ENCODE results near the gene ELAVL1. TPM values are rescaled to one million over a fixed set of nuclear protein-coding genes. Genes with fewer than 3 reads are reported as not detected.
A peak's percentile ranks its signal among the peaks of the same experiment; 100 is the strongest.
"Not testable (repeated sequence)": the region's sequence is repeated elsewhere in the genome, so short reads cannot be mapped to it uniquely, and the experiment has no call there.

ELAVL1 gene
- total RNA-seq, 1 donor from 2014 or later = 116 TPM

DNA sequence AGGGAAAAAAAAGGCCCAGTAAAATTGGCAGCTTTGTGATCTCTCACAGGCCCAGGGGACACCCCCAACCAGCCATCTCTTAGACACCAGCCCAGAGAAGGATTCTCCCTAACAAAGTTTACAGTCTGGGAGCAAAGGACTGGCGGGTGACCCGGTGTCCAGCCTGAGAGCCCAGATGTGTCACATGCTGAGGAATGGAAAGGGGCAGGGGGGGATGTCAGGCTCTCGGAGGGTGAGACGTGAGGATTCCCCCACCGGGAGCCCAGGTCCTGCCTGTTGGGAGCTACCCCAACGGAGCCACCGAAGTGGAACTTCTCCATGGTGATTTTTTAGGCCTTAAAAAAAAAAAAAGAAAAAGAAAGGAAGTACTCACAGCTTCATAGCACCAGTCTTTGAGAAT, 74.7 kb downstream of the ELAVL1 start:
- no peak for DNase-seq (ENCODE audit: low spot score in 2 of 2, unreplicated experiment in 2 of 2)
- Mint-ChIP-seq H3K27ac (peak overlapping the region; percentile 100), H3K27me3 (ENCODE audit: low read depth) (no peaks in the 10 kb centered on the region), H3K4me1 (peaks cover 26% of the 10 kb centered on the region), H3K36me3 (peaks cover 4% of the 10 kb centered on the region), H3K9me3 (no peaks in the 10 kb centered on the region), H3K4me3 (no peak overlapping the region)
- TF ChIP-seq, protein P1, sequence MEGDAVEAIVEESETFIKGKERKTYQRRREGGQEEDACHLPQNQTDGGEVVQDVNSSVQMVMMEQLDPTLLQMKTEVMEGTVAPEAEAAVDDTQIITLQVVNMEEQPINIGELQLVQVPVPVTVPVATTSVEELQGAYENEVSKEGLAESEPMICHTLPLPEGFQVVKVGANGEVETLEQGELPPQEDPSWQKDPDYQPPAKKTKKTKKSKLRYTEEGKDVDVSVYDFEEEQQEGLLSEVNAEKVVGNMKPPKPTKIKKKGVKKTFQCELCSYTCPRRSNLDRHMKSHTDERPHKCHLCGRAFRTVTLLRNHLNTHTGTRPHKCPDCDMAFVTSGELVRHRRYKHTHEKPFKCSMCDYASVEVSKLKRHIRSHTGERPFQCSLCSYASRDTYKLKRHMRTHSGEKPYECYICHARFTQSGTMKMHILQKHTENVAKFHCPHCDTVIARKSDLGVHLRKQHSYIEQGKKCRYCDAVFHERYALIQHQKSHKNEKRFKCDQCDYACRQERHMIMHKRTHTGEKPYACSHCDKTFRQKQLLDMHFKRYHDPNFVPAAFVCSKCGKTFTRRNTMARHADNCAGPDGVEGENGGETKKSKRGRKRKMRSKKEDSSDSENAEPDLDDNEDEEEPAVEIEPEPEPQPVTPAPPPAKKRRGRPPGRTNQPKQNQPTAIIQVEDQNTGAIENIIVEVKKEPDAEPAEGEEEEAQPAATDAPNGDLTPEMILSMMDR (IDR thresholded peaks at IDR 0.05; ENCODE audit: unreplicated experiment) = no peak

GRCh38 chr19:7930030-7930429, 75.4 kb downstream of the ELAVL1 start:
- H3K4me1 Mint-ChIP-seq = peaks cover 28% of the 10 kb centered on the region
- not testable (repeated sequence) for H3K9me3 Mint-ChIP-seq; H3K4me3 Mint-ChIP-seq; H3K27me3 Mint-ChIP-seq (ENCODE audit: low read depth); H3K36me3 Mint-ChIP-seq; DNase-seq (ENCODE audit: low spot score in 2 of 2, unreplicated experiment in 2 of 2)
- H3K27ac Mint-ChIP-seq = peak overlapping the region; percentile 100

DNA sequence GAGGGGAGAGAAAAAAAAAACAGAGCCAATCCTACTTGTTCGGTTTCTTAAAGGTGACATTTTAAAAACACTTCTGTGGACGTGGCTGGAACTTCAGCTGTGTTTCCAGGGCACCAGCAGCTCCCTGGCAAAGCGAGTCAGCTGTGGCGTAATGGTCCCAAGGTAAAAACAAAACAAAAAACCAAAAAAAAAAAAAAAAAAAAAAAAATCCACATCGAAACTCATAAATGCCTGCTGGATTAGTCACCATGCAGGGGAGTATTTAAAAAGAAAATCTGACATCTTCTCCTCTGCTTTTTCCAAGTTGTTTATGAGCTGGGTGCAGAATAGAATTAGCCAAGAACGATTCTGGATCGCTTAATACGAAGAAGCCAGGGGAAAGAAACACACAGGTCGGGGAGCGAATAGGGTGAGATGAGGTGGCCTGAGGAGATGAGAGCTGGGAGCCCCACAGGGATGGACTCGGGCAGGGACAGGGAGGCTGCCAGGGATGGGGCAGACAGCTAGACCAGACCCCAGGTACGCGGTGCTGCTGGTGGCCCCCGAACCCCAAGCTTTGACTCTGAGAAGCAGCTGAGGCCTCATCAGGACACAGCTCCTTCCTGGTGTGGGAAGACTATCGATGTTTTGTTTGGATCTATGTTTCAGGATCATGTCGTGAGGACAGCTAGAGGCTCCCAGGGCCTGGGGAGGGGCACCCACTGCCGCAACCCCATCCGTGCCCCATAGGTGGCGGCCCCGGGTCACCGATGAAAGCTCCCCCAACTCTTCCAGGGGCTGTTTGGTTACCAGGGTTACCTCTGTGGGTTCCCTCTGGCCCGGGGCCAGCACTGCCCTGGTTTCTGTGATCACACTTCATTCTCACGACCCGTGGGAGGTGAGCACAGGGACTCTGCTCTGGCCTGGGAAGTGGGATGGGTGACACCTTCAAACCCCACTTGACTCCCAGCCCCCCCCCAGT, 76.4 kb downstream of the ELAVL1 start:
- Mint-ChIP-seq H3K36me3 (no peaks in the 10 kb centered on the region), H3K4me1 (peaks cover 30% of the 10 kb centered on the region), H3K27ac (peak overlapping the region; percentile 100), H3K27me3 (ENCODE audit: low read depth) (no peaks in the 10 kb centered on the region), H3K4me3 (peak overlapping the region; percentile 62), H3K9me3 (no peaks in the 10 kb centered on the region)
- DNase-seq (ENCODE audit: low spot score in 2 of 2, unreplicated experiment in 2 of 2) = peak in 1 of 2 experiments; percentile 71
- TF ChIP-seq, protein P1 (IDR thresholded peaks at IDR 0.05; ENCODE audit: unreplicated experiment) = peak; percentile 56

- H3K9me3 Mint-ChIP-seq = no peaks in the 10 kb centered on the region
- no peaks in the 10 kb centered on the region for H3K27me3 Mint-ChIP-seq (ENCODE audit: low read depth)
- TF ChIP-seq, protein P1 (IDR thresholded peaks at IDR 0.05; ENCODE audit: unreplicated experiment) = no peak
- H3K27ac Mint-ChIP-seq = peak overlapping the region; percentile 100
- H3K36me3 Mint-ChIP-seq = no peaks in the 10 kb centered on the region
- peaks cover 31% of the 10 kb centered on the region for H3K4me1 Mint-ChIP-seq
- DNase-seq (ENCODE audit: low spot score in 2 of 2, unreplicated experiment in 2 of 2) = no peak
- peak overlapping the region; percentile 62 for H3K4me3 Mint-ChIP-seq
Measured at GRCh38 chr19:7928334-7928706, 77.1 kb downstream of the ELAVL1 start.

DNA sequence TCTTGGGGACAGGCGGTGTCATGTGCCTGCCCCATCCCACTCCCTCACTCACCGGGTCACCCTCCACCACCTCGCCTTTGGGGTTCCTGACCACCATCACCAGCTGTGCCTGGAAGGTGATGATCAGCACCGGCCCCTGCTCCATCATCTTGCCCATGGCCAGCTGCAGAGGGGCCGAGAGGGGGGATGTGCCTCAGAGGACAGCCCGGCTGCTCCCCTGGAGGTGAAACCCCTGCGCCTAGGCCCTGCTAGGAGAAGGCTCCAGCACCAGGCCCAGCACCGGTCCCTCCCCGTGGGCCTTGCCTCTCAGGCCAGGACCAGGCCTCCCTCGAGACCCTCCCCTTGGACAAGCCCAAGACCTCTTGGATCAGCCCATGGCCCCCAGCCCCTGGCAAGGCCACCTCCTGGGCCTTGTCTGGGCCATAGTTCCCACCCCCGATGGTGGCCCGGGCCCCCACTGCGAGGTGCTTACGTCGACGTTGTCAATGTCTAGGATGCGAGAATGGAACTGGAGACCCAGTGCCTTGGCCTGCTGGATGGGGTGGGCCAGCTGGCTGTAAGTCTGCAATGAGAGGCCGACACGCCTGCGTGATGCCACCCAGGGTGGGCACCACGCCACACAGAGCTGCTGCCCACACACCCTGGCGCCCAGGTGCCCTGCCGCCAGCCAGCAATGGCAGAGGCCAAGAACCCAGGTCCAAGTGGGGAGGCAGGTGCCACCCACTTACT, 77.7 kb downstream of the ELAVL1 start:
- TF ChIP-seq, protein P1 (IDR thresholded peaks at IDR 0.05; ENCODE audit: unreplicated experiment) = no peak
- H3K4me3 Mint-ChIP-seq = peak overlapping the region; percentile 62
- H3K4me1 Mint-ChIP-seq = peaks cover 34% of the 10 kb centered on the region
- peak overlapping the region; percentile 100 for H3K27ac Mint-ChIP-seq
- no peaks in the 10 kb centered on the region for H3K9me3 Mint-ChIP-seq
- DNase-seq (ENCODE audit: low spot score in 2 of 2, unreplicated experiment in 2 of 2) = no peak
- H3K27me3 Mint-ChIP-seq (ENCODE audit: low read depth) = no peaks in the 10 kb centered on the region
- H3K36me3 Mint-ChIP-seq = no peaks in the 10 kb centered on the region
